ES-I3 (cell line): ENCODE measurements around the gene JCAD.
"Not testable (repeated sequence)": the region's sequence is repeated elsewhere in the genome, so short reads cannot be mapped to it uniquely, and the experiment has no call there.

Experiments used
- H3K36me3 ChIP-seq: 2 replicates; pipeline ENCODE4 v1.6.1; 2013; ENCODE audit warnings: mild to moderate bottlenecking, low read length, control low read depth, moderate library complexity; ENCODE audit not compliant: insufficient read depth
- H3K4me1 ChIP-seq: 2 replicates; pipeline ENCODE4 v1.6.1; 2013; ENCODE audit warnings: mild to moderate bottlenecking, control low read depth, low read length; ENCODE audit not compliant: insufficient read depth
- H3K9ac ChIP-seq: 2 replicates; pipeline ENCODE4 v1.6.1; 2013; ENCODE audit warnings: low read depth, mild to moderate bottlenecking, low read length, moderate library complexity
- H3K9me3 ChIP-seq: 2 replicates; pipeline ENCODE4 v1.6.1; 2013; ENCODE audit warnings: mild to moderate bottlenecking, low read length, moderate library complexity; ENCODE audit not compliant: control insufficient read depth, insufficient read depth

The JCAD gene

DNA sequence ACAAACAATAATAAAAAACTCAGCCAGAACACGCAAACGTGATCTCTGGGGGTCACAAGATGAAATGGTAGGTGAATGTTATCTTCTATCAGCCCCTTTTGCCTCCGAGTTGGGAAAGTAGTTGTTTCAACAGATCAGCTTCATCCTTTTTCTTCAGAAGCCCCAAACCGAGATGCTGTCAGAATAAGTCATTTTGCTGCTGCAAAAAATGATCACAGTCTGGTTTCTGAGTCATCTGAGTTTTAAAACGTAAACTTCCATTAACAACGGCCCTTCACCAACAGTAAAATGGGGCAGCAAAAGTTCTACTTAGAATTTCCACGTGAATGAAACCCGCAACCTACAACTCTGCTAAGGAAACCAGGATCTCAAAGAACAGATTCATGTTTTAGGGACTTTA lies 44.9 kb downstream of the JCAD start:
- Histone ChIP-seq H3K4me1 (peaks cover 3% of the 10 kb centered on the region; the same call in 1 of the 2 replicates), H3K9me3 (no peaks in the 10 kb centered on the region), H3K36me3 (no peaks in the 10 kb centered on the region), H3K9ac (no peak overlapping the region)

DNA sequence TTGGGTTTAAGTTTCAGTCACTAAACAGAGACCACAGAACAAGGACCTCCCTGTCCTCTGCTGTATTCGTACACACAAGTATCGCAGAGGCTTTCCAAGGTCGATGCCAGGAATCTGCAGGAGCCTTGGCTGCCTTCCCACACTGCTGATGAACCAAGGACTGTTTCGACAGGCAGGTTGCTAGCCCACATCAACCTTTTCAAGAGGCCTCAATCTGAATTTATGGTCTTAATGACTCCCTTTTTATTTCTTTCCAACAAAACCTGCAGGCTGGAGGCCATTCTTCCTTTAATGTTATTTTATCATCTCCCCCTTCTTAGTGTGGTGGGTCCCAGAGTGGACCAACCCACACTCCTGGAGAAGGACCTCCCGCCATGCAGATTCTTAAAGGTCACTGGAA lies 45.6 kb downstream of the JCAD start:
- Histone ChIP-seq H3K4me1 (peaks cover 3% of the 10 kb centered on the region; the same call in 1 of the 2 replicates), H3K9ac (no peak overlapping the region), H3K36me3 (no peaks in the 10 kb centered on the region), H3K9me3 (no peaks in the 10 kb centered on the region)

DNA sequence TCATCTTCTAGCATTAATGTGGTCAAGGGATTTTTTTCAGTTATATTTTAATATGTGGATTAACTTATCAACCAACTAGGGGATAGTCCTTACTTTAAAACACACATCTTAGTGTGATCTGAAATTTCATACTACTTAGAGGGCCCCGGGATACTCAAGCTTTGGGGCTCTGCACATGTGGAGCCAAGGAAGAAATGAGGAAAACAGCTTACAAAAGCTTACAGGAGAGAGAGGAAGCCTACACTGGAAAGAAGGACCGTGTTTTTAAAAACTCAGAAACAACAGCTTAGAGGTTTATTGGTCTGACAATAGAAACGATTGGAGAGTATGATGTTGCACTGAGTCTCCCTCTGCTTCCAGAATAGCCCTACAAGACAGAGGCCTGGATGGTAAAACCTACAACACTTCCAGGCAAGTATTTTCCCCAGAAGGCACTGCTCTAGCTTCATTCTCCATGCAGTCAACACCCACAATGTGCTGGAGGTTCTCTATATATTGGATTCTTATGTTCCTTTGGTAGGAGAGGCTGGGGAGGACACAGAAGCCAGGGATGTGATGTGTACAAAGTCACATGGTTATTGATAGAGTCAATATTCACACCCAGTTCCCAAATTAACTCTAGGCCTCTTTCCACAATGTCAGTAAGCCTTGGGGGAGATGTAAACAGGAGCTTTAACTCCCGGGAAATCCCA lies 47.3 kb downstream of the JCAD start:
- H3K9me3 ChIP-seq = no peaks in the 10 kb centered on the region
- no peak overlapping the region for H3K9ac ChIP-seq
- H3K4me1 ChIP-seq = no peaks in the 10 kb centered on the region
- H3K36me3 ChIP-seq = no peaks in the 10 kb centered on the region

DNA sequence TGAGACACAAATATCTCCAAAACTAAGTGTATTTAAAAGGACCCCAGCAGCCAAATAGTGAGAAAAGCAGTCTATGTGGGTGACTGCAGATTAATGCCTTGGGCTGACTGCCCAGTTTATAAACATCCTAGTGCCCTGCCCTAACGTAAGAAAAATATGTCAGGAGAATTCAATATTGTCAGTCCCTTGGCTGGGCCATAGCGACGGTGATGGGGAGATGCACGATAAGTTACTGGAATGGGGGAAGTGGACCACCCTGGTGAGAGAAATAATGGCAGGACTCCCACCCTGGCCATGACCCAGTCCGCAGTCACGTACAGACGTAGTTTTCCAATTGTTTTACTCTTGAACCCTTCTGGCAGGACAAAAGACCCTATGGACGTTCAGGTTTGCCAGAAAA lies 48.0 kb downstream of the JCAD start:
- no peak overlapping the region for H3K9ac ChIP-seq
- H3K4me1 ChIP-seq = no peaks in the 10 kb centered on the region
- no peaks in the 10 kb centered on the region for H3K36me3 ChIP-seq
- H3K9me3 ChIP-seq = no peaks in the 10 kb centered on the region

DNA sequence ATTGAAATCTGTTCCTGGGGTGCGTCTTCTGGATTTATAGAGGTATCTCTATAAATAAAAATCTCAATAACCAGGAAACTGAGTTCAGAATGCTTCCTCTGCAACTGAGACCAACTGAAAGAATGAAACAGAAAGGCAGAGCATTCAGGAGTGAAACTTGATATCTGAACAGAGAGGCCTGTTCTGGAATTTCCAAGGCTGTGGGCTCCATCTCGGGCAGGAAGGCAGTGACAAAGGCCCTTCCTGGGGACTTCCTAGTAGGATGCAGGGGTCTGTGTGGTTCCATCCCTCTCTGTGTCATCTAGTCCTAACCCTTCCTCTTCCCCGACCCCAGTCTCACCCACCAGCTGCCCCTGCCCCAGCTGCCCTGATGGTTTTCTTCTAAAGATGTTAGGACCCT lies 52.0 kb downstream of the JCAD start:
- Histone ChIP-seq H3K9ac (no peak overlapping the region), H3K36me3 (no peaks in the 10 kb centered on the region), H3K4me1 (no peaks in the 10 kb centered on the region), H3K9me3 (no peaks in the 10 kb centered on the region)

DNA sequence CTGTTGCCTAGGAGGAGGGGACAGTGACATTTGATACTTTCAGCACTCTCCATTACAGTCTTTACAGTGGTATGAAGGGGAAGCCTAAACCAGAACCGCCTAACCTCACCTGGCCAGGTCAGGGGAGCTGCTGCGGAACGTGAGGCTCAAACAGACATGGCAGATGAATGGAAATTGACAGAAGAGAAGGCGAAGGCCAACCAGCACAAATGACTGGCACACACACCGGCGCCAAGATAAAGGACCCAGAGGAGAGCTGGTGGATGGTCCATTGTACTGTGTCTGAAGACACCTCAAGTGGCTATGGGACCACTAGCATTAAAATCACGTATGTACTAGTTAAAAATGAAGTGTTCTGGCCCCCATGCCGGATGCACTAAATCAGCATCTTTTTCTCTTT lies 53.0 kb downstream of the JCAD start:
- H3K9ac ChIP-seq = no peak overlapping the region
- no peaks in the 10 kb centered on the region for H3K4me1 ChIP-seq
- H3K9me3 ChIP-seq = no peaks in the 10 kb centered on the region
- H3K36me3 ChIP-seq = no peaks in the 10 kb centered on the region

DNA sequence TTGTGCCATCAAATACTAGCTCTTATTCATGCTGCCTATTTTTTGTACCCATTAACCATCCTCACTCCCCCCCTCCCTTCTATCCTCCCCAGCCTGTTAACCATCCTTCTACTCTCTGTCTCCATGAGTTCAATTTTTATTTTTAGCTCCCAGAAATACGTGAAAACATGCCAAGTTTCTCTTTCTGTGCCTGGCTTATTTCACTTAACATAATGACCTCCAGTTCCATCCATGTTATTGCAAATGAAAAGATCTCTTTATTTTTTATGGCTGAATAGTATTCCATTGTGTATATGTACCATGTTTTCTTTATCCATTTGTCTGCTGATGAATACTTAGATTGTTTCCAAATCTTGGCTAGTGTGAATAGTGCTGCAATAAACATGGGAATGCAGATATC lies 54.3 kb downstream of the JCAD start:
- not testable (repeated sequence) for H3K36me3 ChIP-seq, H3K9ac ChIP-seq, H3K9me3 ChIP-seq, H3K4me1 ChIP-seq

DNA sequence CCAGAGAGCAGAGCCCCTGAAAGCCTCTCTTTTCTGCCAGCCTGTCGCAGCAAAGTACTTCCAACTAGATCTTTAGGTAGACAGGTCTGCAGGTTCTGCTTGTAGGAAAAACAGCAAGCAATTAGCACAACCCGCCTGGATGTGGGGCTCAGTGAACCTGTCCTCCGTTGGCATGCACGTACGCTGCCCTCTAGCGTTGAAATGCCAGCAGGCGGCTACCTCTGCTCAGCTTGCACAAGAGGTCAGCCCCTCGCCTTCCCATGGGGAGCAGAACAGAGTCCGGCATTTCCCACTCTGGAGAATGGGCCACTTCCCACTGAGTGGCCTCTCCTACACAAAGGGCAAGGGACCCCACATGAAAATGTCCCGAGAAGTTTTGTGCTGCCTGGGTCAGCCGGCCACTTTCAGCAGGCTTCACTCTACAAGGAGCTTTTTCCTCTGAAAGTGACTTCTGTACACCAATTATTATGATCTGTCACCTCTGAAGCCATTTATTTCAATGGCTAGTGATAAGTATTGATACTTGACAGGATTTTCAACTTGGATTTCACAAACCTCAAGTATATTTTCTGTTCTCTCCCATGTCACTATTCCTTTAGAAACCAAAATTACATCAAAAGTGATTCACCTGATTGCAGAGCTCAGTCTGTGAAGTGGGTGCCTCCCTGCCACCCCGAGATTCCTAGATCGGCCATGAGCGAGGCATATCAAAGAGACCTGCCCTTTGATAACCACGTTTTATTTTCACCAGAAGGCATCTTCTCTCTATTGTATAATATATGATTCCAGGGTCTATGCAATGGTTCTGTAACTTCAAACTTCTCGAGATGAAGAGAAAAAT lies 56.7 kb downstream of the JCAD start:
- H3K4me1 ChIP-seq = no peaks in the 10 kb centered on the region
- H3K9me3 ChIP-seq = no peaks in the 10 kb centered on the region
- H3K9ac ChIP-seq = no peak overlapping the region
- no peaks in the 10 kb centered on the region for H3K36me3 ChIP-seq

DNA sequence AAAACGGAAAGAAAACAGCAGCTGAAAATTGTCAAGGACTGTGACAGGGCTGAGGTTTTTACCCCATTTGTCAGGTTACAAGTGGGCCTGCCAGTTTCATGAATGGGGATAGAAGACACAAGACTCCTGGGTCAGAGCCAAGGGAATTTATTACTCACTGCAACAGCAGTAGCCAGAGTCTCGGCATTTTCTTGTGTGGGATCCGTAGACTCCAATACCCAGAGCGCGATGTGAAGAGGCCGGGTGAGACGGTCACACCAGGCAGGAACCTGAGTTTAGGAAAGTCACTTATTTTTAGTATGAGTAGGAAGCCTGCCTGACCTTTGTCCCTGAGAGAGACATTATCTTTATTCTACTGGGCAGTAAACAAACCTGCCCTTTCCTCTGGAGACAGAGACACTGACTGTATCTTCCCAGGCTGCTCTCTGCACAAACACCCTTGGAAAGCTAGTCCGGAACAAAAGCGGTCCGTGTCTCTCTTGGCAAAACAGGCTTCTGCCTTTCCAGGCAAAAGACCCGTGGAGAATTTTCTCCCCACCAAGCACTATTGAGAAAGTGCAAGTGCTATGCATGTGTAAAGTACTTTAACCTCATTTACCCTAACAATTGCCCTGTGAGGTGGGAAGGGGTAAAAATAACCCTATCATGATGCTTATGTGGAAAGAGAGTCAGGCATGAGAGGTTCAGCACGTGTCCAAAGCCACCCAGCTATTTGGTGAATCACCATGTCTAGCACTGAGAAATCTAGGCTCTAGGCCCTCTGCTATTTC lies 58.4 kb downstream of the JCAD start:
- no peak overlapping the region for H3K9ac ChIP-seq
- H3K9me3 ChIP-seq = no peaks in the 10 kb centered on the region
- no peaks in the 10 kb centered on the region for H3K4me1 ChIP-seq
- H3K36me3 ChIP-seq = no peaks in the 10 kb centered on the region

DNA sequence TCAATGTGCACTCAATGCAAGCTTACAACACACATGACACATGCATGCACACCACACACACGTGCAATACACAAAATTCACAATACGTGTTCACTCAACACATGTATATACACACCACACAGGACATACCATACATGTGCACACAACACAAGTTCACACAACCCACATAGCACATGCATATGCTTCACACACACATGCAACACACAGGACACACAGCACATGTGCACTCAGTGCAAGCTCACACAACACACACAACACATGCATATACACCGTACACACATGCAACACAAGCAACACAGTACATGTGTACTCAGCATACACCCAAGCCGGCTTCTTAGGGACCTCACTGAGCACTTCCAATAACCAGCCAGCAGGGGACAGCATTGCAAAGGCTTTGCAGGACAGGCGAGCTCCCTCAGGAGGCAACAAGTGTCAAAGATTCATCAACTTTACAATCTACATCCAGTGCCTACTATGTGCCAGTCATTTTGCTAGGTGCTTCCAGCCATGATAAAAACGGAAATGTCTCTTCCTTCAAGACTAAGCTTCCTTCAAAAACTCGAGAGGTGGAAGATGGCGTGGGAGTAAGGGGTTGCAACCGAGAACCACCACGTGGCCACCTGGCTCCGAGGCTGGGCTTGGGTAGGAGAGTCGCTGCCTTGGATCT lies 61.1 kb downstream of the JCAD start:
- H3K36me3 ChIP-seq = no peaks in the 10 kb centered on the region
- H3K9me3 ChIP-seq = no peaks in the 10 kb centered on the region
- H3K9ac ChIP-seq = no peak overlapping the region
- no peaks in the 10 kb centered on the region for H3K4me1 ChIP-seq

DNA sequence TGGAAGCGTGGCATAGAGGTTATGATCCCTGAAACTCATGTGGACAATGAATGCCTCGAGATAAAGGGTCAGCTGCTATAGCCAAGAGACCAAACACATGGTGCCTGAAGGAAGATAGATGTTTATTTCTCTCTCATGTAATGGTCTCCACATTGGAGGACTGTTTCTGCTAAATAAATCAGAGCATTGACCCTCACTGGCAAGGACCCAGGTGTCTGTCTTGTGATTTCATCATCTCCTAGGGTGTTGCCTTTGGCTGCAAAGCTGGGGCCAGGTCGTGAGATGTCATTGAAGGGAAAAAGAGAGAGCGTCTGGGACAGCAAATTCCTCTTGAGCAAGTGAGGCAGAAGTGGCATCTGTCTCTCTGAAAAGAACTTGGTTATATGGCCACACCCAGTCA lies 64.6 kb downstream of the JCAD start:
- no peak overlapping the region for H3K9ac ChIP-seq
- no peaks in the 10 kb centered on the region for H3K36me3 ChIP-seq
- no peaks in the 10 kb centered on the region for H3K4me1 ChIP-seq
- no peaks in the 10 kb centered on the region for H3K9me3 ChIP-seq

DNA sequence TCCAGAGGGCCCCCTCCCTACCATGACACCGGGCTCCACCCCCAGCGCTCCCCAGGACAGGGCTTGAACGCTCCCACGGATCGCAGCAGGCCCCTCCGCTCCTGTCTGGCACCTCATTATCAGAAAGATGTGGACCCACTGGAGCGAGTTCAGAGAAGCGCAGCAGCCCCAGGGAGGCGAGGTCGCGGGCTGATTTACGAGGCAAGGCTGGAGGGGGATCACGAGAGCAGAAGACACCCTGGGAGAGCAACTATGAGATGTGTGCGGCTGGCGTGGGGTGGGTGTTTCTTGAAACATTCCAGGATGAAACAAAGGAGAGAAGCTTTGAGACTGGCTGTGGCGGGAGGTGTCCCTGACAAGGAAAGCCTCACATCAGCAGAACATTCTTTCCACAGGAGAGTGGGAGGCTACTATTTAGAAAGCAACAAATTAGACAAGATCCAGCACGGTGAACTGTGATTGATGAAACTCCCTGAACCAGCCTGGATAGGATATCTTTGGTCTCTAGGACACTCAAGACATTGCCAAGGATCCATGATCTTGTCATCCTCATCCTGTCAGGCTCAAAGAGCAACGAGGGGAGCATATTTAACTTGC lies 66.0 kb downstream of the JCAD start:
- Histone ChIP-seq H3K9me3 (no peaks in the 10 kb centered on the region), H3K4me1 (no peaks in the 10 kb centered on the region)

DNA sequence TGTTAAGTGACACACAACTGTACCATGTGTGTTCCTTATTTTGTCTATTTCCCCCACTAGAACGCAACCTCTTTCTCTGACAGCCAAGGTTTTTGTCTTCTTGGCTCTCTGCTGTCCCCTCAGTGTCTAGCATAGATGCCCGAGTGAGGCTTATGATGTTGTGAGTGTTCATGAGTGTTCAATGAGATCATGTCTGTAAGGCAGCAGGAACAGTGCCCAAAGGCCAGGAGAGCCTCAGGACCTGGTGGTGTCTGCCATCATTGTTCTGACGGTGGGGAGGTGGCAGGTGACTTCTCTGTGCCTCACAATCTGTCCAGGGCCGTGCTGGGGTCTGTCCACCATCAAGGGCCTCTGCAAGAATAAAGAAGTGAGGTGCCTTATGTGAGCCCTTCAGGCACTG lies 66.5 kb downstream of the JCAD start:
- no peak overlapping the region for H3K9ac ChIP-seq
- H3K36me3 ChIP-seq = no peaks in the 10 kb centered on the region
- H3K9me3 ChIP-seq = no peaks in the 10 kb centered on the region
- no peaks in the 10 kb centered on the region for H3K4me1 ChIP-seq

More for the DNA sequence above, 66.0 kb downstream of the JCAD start:
- H3K36me3 ChIP-seq = no peaks in the 10 kb centered on the region
- H3K9ac ChIP-seq = no peak overlapping the region

DNA sequence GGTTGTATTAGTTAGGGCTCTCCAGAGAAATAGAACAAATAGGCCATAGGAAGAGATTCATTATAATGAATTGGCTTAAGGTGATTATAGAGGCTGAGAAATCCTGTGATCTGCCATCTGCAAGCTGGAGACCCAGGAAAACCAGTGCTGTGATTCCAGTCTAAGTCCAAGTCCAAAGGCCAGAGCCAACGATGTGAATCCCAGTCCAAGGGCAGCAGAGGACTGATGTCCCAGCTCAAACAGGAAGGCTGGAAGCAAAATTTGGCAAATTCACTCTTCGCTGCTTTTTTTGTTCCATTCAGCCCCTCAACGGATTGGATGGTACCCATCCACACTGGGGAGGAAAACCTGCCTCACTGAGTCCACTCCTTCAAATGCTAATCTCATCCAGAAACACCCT lies 68.0 kb downstream of the JCAD start:
- H3K36me3 ChIP-seq = no peaks in the 10 kb centered on the region
- H3K9me3 ChIP-seq = no peaks in the 10 kb centered on the region
- H3K4me1 ChIP-seq = no peaks in the 10 kb centered on the region
- no peak overlapping the region for H3K9ac ChIP-seq
